H1 (cell line): ENCODE results near the gene PALS2. TPM values are rescaled to one million over a fixed set of nuclear protein-coding genes. Genes with fewer than 3 reads are reported as not detected.
A peak's percentile ranks its signal among the peaks of the same experiment; 100 is the strongest.

Source experiments
- CTCF ChIA-PET: fragments of 300-600 bp; sonication (Branson Sonifier 250); formaldehyde crosslinking; loops from one replicate; lab custom pipeline; 2021; ENCODE audit not compliant: partially characterized antibody; lab: Charles Lee
- POLR2A ChIA-PET: fragments of 300-600 bp; sonication (Branson Sonifier 250); formaldehyde crosslinking; loops from one replicate; lab custom pipeline; 2021; ENCODE audit warnings: inconsistent platforms; ENCODE audit not compliant: partially characterized antibody; lab: Charles Lee
- DNase-seq, 2 experiments: peaks; one replicate each; pipeline versions ENCODE4 v3.0.0 to v3.0.0-alpha.2; 2010 to 2022; ENCODE audit warnings: low spot score in 2 of 2, low read depth in 1 of 2, mixed read lengths in 1 of 2
- FAIRE-seq: peaks from 2 replicates; lab custom pipeline; 2011; peaks lifted over from hg19 to GRCh38; lab: Jason Lieb, UNC
- H2AFZ ChIP-seq: 2 replicates; pipeline ENCODE4 v1.8.1; 2012; ENCODE audit warnings: low read length, inconsistent platforms
- H2AK5ac ChIP-seq: 2 replicates; pipeline ENCODE4 v1.6.1; 2013; ENCODE audit warnings: low read depth, low read length
- H2BK120ac ChIP-seq: replicated peaks from 2 replicates; pipeline ENCODE3; 2013; ENCODE audit warnings: low read depth, low read length, inconsistent platforms
- H2BK12ac ChIP-seq: 2 replicates; pipeline ENCODE4 v1.6.1; 2013; ENCODE audit warnings: low read depth, low read length
- H2BK15ac ChIP-seq: 2 replicates; pipeline ENCODE4 v1.6.1; 2013; ENCODE audit warnings: low read length
- H2BK20ac ChIP-seq: 2 replicates; pipeline ENCODE4 v1.6.1; 2013; ENCODE audit warnings: low read length
- H2BK5ac ChIP-seq: 2 replicates; pipeline ENCODE4 v1.6.1; 2013; ENCODE audit warnings: low read depth, low read length
- H3K14ac ChIP-seq: 2 replicates; pipeline ENCODE4 v1.6.1; 2013; ENCODE audit warnings: inconsistent platforms; ENCODE audit not compliant: insufficient read length
- H3K18ac ChIP-seq: 2 replicates; pipeline ENCODE4 v1.6.1; 2013; ENCODE audit warnings: low read length; ENCODE audit errors: extremely low read depth
- H3K23ac ChIP-seq: 2 replicates; pipeline ENCODE4 v1.6.1; 2013; ENCODE audit warnings: inconsistent platforms; ENCODE audit not compliant: insufficient read length
- H3K23me2 ChIP-seq: 2 replicates; pipeline ENCODE4 v1.6.1; 2013; ENCODE audit warnings: low read depth, low read length
- H3K27ac ChIP-seq: 2 replicates; pipeline ENCODE4 v1.6.1; 2011; ENCODE audit warnings: low read depth, low read length, inconsistent platforms
- H3K27me3 ChIP-seq, 4 experiments: replicated peaks in 1 of 4; 1 replicate in 1 of 4; 2 replicates in 3 of 4; pipeline versions ENCODE4 v1.6.1 to v1.8.1; 2011 to 2013; ENCODE audit warnings: low read length in 3 of 4, mild to moderate bottlenecking in 3 of 4, inconsistent platforms in 2 of 4, mixed read lengths in 2 of 4, moderate library complexity in 1 of 4; ENCODE audit not compliant: control insufficient read depth in 3 of 4, insufficient read depth in 3 of 4; ENCODE audit errors: extremely low read depth in 1 of 4
- H3K36me3 ChIP-seq, 4 experiments: 2 replicates each; pipeline versions ENCODE4 v1.6.1 to v1.8.1; 2011 to 2013; ENCODE audit warnings: mild to moderate bottlenecking in 4 of 4, low read length in 3 of 4, moderate library complexity in 2 of 4, control low read depth in 1 of 4, inconsistent platforms in 1 of 4; ENCODE audit not compliant: insufficient read depth in 4 of 4, control insufficient read depth in 2 of 4
- H3K4ac ChIP-seq: replicated peaks from 2 replicates; pipeline ENCODE3; 2013; ENCODE audit warnings: low read length, low read depth, mixed read lengths, inconsistent platforms; ENCODE audit not compliant: insufficient read length
- H3K4me1 ChIP-seq, 4 experiments: replicated peaks in 1 of 4; 1 replicate in 1 of 4; 2 replicates in 3 of 4; pipeline versions ENCODE4 v1.6.1 to v1.8.1; 2011 to 2013; ENCODE audit warnings: low read length in 3 of 4, inconsistent platforms in 2 of 4, mixed read lengths in 1 of 4; ENCODE audit not compliant: insufficient read depth in 4 of 4, control insufficient read depth in 3 of 4
- H3K4me2 ChIP-seq, 2 experiments: 2 replicates each; pipeline versions ENCODE4 v1.6.1 to v1.8.1; 2011 to 2013; ENCODE audit warnings: low read depth in 2 of 2, low read length in 2 of 2, control low read depth in 1 of 2, inconsistent platforms in 1 of 2, mild to moderate bottlenecking in 1 of 2; ENCODE audit not compliant: insufficient read depth in 1 of 2
- H3K4me3 ChIP-seq, 4 experiments: fragments of 200-600, 300-600 bp in 1 of 4; sonication (generic), shearing (Covaris generic), sonication (Bioruptor Twin) in 1 of 4; 2 replicates each; pipeline versions ENCODE4 v1.5.1 to v1.8.1; 2011 to 2016; ENCODE audit warnings: low read length in 4 of 4, low read depth in 3 of 4, control low read depth in 2 of 4, inconsistent platforms in 2 of 4, mild to moderate bottlenecking in 2 of 4, mixed read lengths in 1 of 4, moderate library complexity in 1 of 4; ENCODE audit not compliant: insufficient read depth in 2 of 4; ENCODE audit errors: extremely low read depth in 1 of 4
- H3K56ac ChIP-seq: replicated peaks from 2 replicates; pipeline ENCODE3; 2013; ENCODE audit warnings: low read depth, mild to moderate bottlenecking, mixed read lengths, low read length, inconsistent platforms; ENCODE audit not compliant: insufficient read length
- H3K79me1 ChIP-seq: 2 replicates; pipeline ENCODE4 v1.6.1; 2013; ENCODE audit warnings: low read depth, low read length, control low read depth
- H3K79me2 ChIP-seq, 2 experiments: 2 replicates each; pipeline versions ENCODE4 v1.6.1 to v1.8.1; 2012 to 2013; ENCODE audit warnings: low read length in 2 of 2, mild to moderate bottlenecking in 2 of 2, inconsistent platforms in 1 of 2; ENCODE audit not compliant: insufficient read depth in 2 of 2, control insufficient read depth in 1 of 2
- H3K9ac ChIP-seq, 4 experiments: replicated peaks in 1 of 4; 1 replicate in 1 of 4; 2 replicates in 3 of 4; pipeline versions ENCODE4 v1.6.1 to v1.8.1; 2011 to 2013; ENCODE audit warnings: low read depth in 3 of 4, low read length in 3 of 4, control low read depth in 2 of 4, mild to moderate bottlenecking in 2 of 4, moderate library complexity in 2 of 4, inconsistent platforms in 1 of 4; ENCODE audit errors: extremely low read depth in 1 of 4
- H3K9me3 ChIP-seq, 2 experiments: 2 replicates each; pipeline versions ENCODE4 v1.6.1 to v1.8.1; 2012 to 2013; ENCODE audit warnings: mild to moderate bottlenecking in 2 of 2, moderate library complexity in 2 of 2, control low read depth in 1 of 2, inconsistent platforms in 1 of 2, low read depth in 1 of 2, low read length in 1 of 2, mixed read lengths in 1 of 2; ENCODE audit not compliant: insufficient read depth in 2 of 2
- H4K20me1 ChIP-seq, 2 experiments: replicated peaks in 1 of 2; 2 replicates each; pipeline versions ENCODE3 to v1.8.1; 2011 to 2013; ENCODE audit warnings: inconsistent platforms in 2 of 2, low read length in 2 of 2, mild to moderate bottlenecking in 1 of 2; ENCODE audit not compliant: insufficient read depth in 2 of 2, control insufficient read depth in 1 of 2
- H4K5ac ChIP-seq: 2 replicates; pipeline ENCODE4 v1.6.1; 2013; ENCODE audit warnings: low read length, low read depth, mixed read lengths, inconsistent platforms; ENCODE audit not compliant: insufficient read length
- H4K8ac ChIP-seq: 2 replicates; pipeline ENCODE4 v1.8.0; 2013; ENCODE audit warnings: mild to moderate bottlenecking, moderate library complexity, low read length, inconsistent platforms; ENCODE audit not compliant: insufficient read depth; ENCODE audit errors: extremely low read depth
- H4K91ac ChIP-seq: replicated peaks from 2 replicates; pipeline ENCODE3; 2013; ENCODE audit warnings: low read length, mixed read lengths, inconsistent platforms; ENCODE audit not compliant: insufficient read length
- E2F6 ChIP-seq: IDR thresholded peaks from 2 replicates; pipeline ENCODE4 v1.6.1; 2012; ENCODE audit warnings: inconsistent platforms
- EGR1 ChIP-seq: IDR thresholded peaks from 2 replicates; pipeline ENCODE4 v1.6.1; 2011; ENCODE audit warnings: low read depth, low read length, borderline replicate concordance
- GABPA ChIP-seq: IDR thresholded peaks from 2 replicates; pipeline ENCODE4 v1.6.1; 2011; ENCODE audit warnings: mild to moderate bottlenecking, low read length, moderate library complexity, borderline replicate concordance; ENCODE audit not compliant: insufficient read depth
- HDAC6 ChIP-seq: IDR thresholded peaks from one replicate; pipeline ENCODE4 v1.7.1; 2012; ENCODE audit warnings: low read depth, mild to moderate bottlenecking, inconsistent platforms, low read length, moderate library complexity
- MAFK ChIP-seq: IDR thresholded peaks from 2 replicates; pipeline ENCODE4 v1.6.1; 2012; ENCODE audit warnings: low read depth, mild to moderate bottlenecking, improper control_type of control experiment, low read length
- NANOG ChIP-seq: IDR thresholded peaks from 2 replicates; pipeline ENCODE4 v1.6.1; 2011; ENCODE audit warnings: low read length, low read depth, mild to moderate bottlenecking, inconsistent platforms; ENCODE audit not compliant: insufficient read depth, poor library complexity, severe bottlenecking
- RBBP5 ChIP-seq: IDR thresholded peaks from 2 replicates; pipeline ENCODE4 v1.7.1; 2012; ENCODE audit warnings: low read depth, mild to moderate bottlenecking, inconsistent platforms, low read length, moderate library complexity, borderline replicate concordance
- TAF7 ChIP-seq: optimal IDR thresholded peaks from 2 replicates; pipeline ENCODE3; 2011; ENCODE audit warnings: low read depth, mild to moderate bottlenecking, inconsistent platforms, low read length, moderate library complexity, borderline replicate concordance
- TEAD4 ChIP-seq: IDR thresholded peaks from 2 replicates; pipeline ENCODE4 v1.6.1; 2012; ENCODE audit warnings: low read depth, low read length, inconsistent platforms, mixed read lengths
- WGBS, 2 experiments: shearing (Covaris generic) in 1 of 2; methylation state at CpG; one replicate each; pipeline versions ENCODE4 v1.1.6 to v1.1.7; 2013 to 2015; ENCODE audit warnings: low lambda C conversion rate in 2 of 2, mixed read lengths in 2 of 2, inconsistent platforms in 1 of 2, low coverage in 1 of 2, missing lambda C conversion rate in 1 of 2; ENCODE audit not compliant: insufficient replicate concordance in 2 of 2, insufficient coverage in 1 of 2, insufficient read length in 1 of 2; ENCODE audit errors: extremely low coverage in 1 of 2, missing lambda C conversion rate in 1 of 2; 5-methylcytosine and 5-hydroxymethylcytosine counted together
- polyA plus RNA-seq, 7 experiments: library from polyadenylated mRNA; depleted of rRNA in 3 of 7; stranded (reverse) in 5 of 7; unstranded in 2 of 7; fragments of >200 nt in 5 of 7; fragments of 200-250 nt in 2 of 7; gene quantifications; 1 replicate in 5 of 7; 2 replicates in 1 of 7; 4 replicates in 1 of 7; pipeline versions ENCODE4 v1.2.1 to v1.2.3, GENCODE V29; 2011 to 2013; ENCODE audit warnings: missing spikeins in 2 of 7, mixed read lengths in 2 of 7
- total RNA-seq: library from RNA; stranded (reverse); fragmentation: NEBNext Ultra II Directional; extraction: Animal tissue kit (Norgen Biotek cat#: 25700); gene quantifications from 2 replicates; pipeline ENCODE4 v1.2.1, GENCODE V29; 2021

The PALS2 gene
- total and polyA plus RNA-seq, 2 of the 8 experiments (the other 6 are each of a cell fraction or from before 2014, with no cell fraction given) = 10.4 to 98.3 TPM

DNA sequence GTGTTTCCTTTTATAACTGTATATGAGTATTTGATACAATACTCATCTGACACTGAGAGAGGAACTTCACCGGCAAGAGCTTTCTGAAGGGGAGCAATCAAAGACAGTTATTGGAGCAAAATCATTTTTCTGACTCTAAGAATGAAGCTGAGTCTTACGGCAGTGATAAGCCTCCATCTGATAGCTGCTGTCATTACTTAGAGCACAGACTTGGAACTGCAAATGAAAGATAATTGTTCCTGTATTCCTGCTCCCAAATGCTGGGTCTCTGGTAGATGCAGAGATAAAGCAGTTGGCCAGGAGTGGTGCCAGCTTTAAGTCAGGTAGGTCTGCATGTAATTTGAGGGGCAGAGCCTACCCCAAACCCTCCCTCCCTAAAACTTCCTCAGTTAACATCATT is 2.3 kb upstream of the PALS2 start:
- Histone ChIP-seq H2BK120ac (no peak overlapping the region), H2BK12ac (no peak overlapping the region), H3K9me3 (no peaks in the 10 kb centered on the region), H3K9ac (no peak overlapping the region), H4K5ac (no peak overlapping the region), H3K56ac (no peak overlapping the region), H3K18ac (0 out of 2 replicates have a peak overlapping the region, but pooled peaks have one; percentile 9), H4K8ac (no peak overlapping the region), H3K4me2 (no peak overlapping the region), H2BK20ac (no peak overlapping the region), H3K79me1 (no peaks in the 10 kb centered on the region), H2BK15ac (no peak overlapping the region), H3K4me1 (peaks cover 0 to 19% (median 3%) of the 10 kb centered on the region in 4 experiments; a peak in 3 of 7 replicates), H3K79me2 (peaks cover 0 to 23% of the 10 kb centered on the region in 2 experiments; a peak in 3 of 4 replicates), H3K27ac (no peak overlapping the region), H4K20me1 (peaks cover 0 to 5% of the 10 kb centered on the region in 2 experiments), H3K14ac (no peak overlapping the region), H3K23me2 (peaks cover 9% of the 10 kb centered on the region), H2AFZ (no peak overlapping the region), H2AK5ac (no peak overlapping the region), H3K36me3 (no peaks in the 10 kb centered on the region), H4K91ac (no peak overlapping the region), H3K4ac (no peak overlapping the region), H3K27me3 (peaks cover 0 to 4% (median 0%) of the 10 kb centered on the region in 4 experiments; a peak in 2 of 7 replicates), H3K4me3 (no peak overlapping the region), H2BK5ac (no peak overlapping the region), H3K23ac (no peak overlapping the region)
- no peak for DNase-seq
- no peak for FAIRE-seq
- ChIA-PET CTCF (interaction anchor here (0.8 to 1.8 kb wide), 5 partner anchors 93 to 281 kb away, joined by 3 to 6 read pairs (median 4); no protein-coding TSS in a partner anchor), POLR2A (interaction anchor here (1.3 to 9.5 kb wide), 2 partner anchors 163 to 177 kb away, joined by 3 to 65 read pairs; no protein-coding TSS in a partner anchor)
- whole genome bisulfite sequencing, 2 experiments = 87% methylated on average over 2 of the region's 2 CpGs; no CpG with 5 or more reads in 1 of the 2 experiments
- no peak for TF ChIP-seq GABPA
- TF ChIP-seq NANOG = no peak
- TF ChIP-seq MAFK = no peak
- no peak for TF ChIP-seq EGR1
- TF ChIP-seq HDAC6 = no peak
- TF ChIP-seq RBBP5 = no peak
- TF ChIP-seq TEAD4 = no peak
- TF ChIP-seq E2F6 = no peak
- TF ChIP-seq TAF7 = no peak
